Measurements from ENCODE around the gene NGFR.

NGFR gene

DNA sequence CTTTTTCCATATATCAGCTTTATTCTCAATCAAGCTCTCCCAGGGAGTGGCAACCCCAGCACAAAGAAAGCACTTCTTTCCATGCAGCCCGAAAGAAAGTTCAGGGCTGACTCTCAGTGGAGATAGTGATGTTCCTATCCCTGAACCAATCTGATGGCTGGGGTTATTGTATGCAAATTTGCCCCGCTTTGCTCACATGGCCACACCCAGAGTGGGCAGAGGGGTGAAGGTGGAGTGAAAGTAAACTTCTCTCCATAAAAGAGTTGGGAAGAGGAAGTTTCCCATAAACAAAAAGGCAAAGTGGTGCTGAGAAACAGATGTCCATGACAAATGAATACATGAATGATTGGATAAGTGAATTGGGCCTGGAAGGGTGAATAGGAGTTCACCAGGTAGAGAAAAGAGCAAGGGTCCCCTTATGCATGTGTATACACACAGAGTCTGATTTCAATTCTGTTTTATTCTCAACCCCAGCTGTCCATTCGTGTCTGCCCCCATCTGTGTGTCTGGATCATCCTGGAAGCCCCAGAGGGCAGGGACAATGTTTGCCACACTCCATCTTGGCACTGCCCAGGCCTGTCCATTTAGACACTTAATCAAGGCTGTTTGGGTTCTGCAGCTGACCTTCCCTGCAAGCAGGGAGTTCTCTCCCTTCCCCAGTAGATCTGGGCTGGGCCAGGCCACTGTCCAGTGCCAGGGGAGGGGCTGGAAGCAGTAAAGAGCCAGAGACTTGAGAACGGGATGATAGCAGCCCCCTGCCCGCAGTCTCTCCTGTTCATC lies 14.1 kb upstream of the NGFR start:
- TF ChIP-seq, protein P1, sequence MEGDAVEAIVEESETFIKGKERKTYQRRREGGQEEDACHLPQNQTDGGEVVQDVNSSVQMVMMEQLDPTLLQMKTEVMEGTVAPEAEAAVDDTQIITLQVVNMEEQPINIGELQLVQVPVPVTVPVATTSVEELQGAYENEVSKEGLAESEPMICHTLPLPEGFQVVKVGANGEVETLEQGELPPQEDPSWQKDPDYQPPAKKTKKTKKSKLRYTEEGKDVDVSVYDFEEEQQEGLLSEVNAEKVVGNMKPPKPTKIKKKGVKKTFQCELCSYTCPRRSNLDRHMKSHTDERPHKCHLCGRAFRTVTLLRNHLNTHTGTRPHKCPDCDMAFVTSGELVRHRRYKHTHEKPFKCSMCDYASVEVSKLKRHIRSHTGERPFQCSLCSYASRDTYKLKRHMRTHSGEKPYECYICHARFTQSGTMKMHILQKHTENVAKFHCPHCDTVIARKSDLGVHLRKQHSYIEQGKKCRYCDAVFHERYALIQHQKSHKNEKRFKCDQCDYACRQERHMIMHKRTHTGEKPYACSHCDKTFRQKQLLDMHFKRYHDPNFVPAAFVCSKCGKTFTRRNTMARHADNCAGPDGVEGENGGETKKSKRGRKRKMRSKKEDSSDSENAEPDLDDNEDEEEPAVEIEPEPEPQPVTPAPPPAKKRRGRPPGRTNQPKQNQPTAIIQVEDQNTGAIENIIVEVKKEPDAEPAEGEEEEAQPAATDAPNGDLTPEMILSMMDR (IDR thresholded peaks at IDR 0.05; ENCODE audit: borderline replicate concordance, insufficient read depth, low read depth, low read length): no peak
- no peak overlapping the region for H3K4me3 ChIP-seq (ENCODE audit: low read depth, low read length)

DNA sequence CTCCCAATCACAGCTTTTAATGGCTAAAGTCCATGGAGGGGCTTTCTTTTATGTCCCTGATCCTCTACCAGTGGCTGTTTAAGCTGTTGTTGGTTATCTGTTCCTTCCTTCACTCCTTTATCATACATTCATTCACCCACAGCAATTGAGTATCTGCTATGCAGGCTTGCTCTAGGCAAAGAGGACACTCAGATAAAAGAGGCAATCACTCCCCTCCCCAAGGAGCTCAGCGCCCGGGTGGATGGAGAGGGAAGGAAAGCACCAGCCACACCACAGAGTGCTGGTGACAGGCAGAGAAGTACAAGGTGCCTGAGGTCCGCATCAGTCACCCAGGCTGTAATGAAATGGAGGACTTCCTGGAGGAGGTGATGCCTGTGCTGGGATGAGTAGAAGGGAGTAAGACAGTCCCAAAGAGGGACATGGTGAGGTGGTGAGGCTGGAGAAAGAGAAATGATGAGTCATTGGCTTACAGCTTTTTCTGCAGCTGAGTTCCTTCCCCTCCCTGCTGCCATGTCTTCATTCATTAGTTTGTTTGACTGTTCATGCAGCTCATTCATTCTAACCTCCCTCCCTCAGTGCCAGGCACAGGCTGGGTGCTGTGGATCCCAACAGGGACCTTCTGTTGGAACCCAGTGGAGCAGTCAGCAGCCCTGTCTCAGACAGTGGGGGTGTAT lies 12.8 kb upstream of the NGFR start:
- TF ChIP-seq, protein P1 (IDR thresholded peaks at IDR 0.05; ENCODE audit: borderline replicate concordance, insufficient read depth, low read depth, low read length): no peak
- no peak overlapping the region for H3K4me3 ChIP-seq (ENCODE audit: low read depth, low read length)

DNA sequence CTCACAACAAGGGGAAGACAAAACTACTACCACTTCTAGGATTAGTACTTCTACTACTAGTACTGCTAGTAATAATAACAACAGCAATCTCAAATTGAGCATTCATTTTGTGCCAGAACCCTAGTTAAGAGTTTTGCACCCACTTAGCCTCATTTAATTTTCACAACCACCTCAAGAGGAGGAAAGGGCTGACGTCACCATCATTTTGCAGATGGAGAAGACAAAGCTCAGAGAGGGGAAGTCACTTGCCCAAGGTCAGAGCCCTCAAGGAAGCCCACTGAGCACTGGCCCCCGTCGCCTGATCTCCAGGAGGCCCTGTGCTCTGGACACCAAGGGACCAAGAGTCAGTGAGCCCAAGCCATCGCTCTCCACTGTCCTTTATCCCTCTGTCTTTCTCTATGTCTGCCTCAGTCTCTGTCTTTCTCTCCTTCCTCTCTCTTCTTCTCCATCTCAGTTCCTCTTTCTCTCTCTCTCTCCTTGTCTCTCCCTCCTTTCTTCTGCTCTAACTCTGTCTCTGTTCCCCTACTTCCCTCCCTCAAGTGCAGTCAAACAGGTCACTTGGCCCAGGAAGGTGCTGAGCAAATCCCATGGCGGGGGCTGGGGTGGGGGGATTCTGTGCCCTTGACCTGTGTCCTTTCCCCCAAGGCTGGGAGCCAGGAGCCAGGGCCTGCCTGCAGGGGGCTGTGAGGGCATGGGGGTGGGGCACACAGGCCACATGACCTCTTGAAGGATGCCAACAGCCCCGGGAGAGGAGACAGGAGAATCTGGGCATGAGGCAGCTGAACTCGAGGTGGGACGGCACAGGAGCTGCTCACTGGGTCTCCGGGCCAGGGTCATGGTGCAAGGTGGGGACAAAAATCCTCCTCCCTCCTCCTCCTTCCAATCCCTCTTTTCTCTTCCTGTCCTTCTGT lies 11.2 kb upstream of the NGFR start:
- TF ChIP-seq, protein P1 (IDR thresholded peaks at IDR 0.05; ENCODE audit: borderline replicate concordance, insufficient read depth, low read depth, low read length): no peak
- H3K4me3 ChIP-seq (ENCODE audit: low read depth, low read length): no peak overlapping the region

DNA sequence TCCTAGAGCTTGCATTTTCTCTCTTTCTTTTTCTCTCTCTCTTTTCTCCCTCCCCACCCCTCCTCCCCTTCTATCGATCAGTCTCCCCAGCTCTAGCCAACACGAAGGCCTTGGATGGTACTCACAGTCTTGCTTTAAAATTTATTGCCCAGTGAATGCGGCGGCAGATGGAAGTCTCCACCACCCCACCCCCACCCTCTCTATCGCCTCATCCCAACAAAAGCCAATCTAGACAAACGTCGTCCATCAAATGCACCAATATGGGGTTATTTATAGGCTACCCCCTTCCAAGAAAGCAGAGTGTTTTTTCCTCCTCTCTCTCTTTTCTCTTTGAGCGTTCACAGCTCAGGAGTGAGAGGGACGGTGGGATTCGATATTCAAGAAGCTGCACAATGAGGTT lies 10.5 kb upstream of the NGFR start:
- no peak overlapping the region for H3K4me3 ChIP-seq (ENCODE audit: low read depth, low read length)
- TF ChIP-seq, protein P1 (IDR thresholded peaks at IDR 0.05; ENCODE audit: borderline replicate concordance, insufficient read depth, low read depth, low read length): no peak

DNA sequence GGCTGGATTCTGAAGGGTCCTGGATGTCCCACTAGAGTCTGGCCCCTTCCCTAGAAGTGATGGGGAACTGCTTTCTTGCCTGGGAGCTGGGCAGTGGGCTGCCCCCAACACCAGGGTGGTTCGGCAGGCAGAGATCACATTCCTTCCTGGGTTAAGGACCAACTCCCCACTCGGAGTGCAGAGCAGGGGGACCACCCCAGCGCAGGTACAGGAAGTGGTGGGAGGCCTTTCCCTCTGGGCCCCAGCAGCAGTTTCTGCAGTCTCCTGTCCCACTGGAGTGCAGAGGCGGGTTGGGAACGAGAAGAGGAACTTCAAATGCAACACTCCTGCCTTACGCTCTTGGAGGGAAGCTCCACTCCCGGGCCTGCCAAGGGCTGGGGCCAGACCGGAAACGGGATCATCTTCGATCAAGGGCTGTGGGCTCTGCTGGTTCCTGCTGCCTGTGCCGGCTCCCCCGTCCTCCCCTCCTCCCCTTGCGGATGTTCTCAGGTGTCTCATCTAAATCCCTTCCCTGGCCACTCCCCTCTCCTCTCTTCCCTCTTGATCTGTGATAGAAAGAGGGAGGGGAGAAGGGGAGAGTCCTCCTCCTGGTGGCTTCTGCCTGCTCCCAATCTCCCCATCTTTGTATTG lies 9.0 kb upstream of the NGFR start:
- TF ChIP-seq, protein P1 (IDR thresholded peaks at IDR 0.05; ENCODE audit: borderline replicate concordance, insufficient read depth, low read depth, low read length): no peak
- no peak overlapping the region for H3K4me3 ChIP-seq (ENCODE audit: low read depth, low read length)

DNA sequence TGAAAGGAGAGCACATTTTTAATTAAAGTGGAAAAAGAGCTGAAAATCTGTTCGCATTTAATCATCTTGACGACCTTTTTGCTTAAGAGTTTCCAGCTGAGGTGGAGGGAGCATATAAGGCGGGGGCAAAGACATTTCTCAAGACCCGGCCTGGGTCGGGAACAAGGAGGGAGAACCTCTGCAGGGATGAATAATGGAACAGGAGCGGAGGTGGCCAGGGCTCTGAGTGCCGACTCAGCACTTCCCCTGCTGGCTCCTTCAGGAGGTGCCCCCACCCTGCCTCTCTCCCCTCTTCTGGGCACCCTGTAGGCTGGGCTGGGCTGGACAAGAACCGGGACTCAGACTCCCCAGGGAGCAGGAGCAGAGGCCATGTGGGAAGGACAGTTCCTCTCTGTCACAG lies 7.9 kb upstream of the NGFR start:
- TF ChIP-seq, protein P1 (IDR thresholded peaks at IDR 0.05; ENCODE audit: borderline replicate concordance, insufficient read depth, low read depth, low read length): no peak
- H3K4me3 ChIP-seq (ENCODE audit: low read depth, low read length): no peak overlapping the region

All from GM12875 (cell line).